Esophagus muscularis mucosa (tissue), 3 donors: ENCODE data around the gene SLC45A1.

Experiments used
- CTCF ChIP-seq, 3 experiments: fragments of 200-600 bp in 2 of 3; fragments of 450-650 bp in 1 of 3; sonication (generic) in 2 of 3; IDR thresholded peaks; one replicate each; pipeline ENCODE4 v1.5.1; 2017 to 2019; ENCODE audit warnings: antibody characterized with exemption in 3 of 3, mild to moderate bottlenecking in 2 of 3, moderate library complexity in 1 of 3
- EP300 ChIP-seq: sonication (generic); formaldehyde crosslinking; IDR thresholded peaks from one replicate; pipeline ENCODE4 v1.6.1; 2017; ENCODE audit warnings: antibody characterized with exemption

DNA sequence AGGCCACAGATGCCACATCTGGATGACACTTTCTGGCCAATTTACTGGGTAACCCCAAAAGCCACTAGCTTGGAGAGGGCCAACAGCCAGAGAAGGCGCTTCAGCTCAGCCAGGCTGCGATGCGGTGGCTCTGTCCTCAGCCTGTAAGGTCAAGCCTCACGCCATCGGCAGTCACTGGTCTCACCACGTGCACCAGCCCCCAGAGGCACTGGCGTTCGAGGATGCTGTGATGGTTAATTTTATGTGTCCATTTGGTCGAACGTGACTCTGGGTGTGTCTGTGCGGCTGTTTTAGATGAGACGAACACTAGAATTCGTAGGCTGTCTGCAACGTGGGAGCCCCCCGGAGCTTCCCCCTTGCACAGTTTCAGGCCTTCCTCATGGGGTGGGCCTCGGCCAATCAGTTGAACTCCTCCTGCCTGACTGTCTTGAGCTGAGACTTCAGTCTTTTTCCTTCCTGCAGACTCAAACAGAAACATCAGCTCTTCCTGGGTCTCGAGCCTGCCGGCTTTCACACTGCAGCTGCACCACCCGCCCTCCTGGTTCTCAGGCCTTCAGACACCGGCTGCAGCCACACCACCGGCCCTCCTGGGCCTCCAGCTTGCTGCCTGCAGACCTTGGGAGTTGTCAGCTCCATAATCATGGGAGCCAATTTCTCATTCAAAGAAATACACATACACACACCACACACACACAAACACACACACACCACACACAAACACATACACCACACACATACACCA, 41.6 kb upstream of the SLC45A1 start:
- no peak for TF ChIP-seq CTCF (IDR thresholded peaks at IDR 0.05)
- no peak for TF ChIP-seq EP300
